Esophagus muscularis mucosa (tissue), 4 donors: Measurements from ENCODE around the gene MYO15B.

Experiments used
- CTCF ChIP-seq, 3 experiments: fragments of 200-600 bp in 2 of 3; fragments of 450-650 bp in 1 of 3; sonication (generic) in 2 of 3; IDR thresholded peaks; one replicate each; pipeline ENCODE4 v1.5.1; 2017 to 2019; ENCODE audit warnings: antibody characterized with exemption in 3 of 3, mild to moderate bottlenecking in 2 of 3, moderate library complexity in 1 of 3
- EP300 ChIP-seq: sonication (generic); formaldehyde crosslinking; IDR thresholded peaks from one replicate; pipeline ENCODE4 v1.6.1; 2017; ENCODE audit warnings: antibody characterized with exemption
- POLR2A ChIP-seq: fragments of 450-650 bp; IDR thresholded peaks from one replicate; pipeline ENCODE4 v1.6.1; 2017; ENCODE audit warnings: antibody characterized with exemption, moderate library complexity, mild to moderate bottlenecking, low read depth
- POLR2AphosphoS5 ChIP-seq, 2 donors: sonication (generic); formaldehyde crosslinking; IDR thresholded peaks; one replicate each; pipeline ENCODE4 v1.6.1; 2017; ENCODE audit warnings: antibody characterized with exemption in 2 of 2

GRCh38 chr17:75624714-75625345, 37.2 kb downstream of the MYO15B start:
- TF ChIP-seq POLR2A = no peak
- TF ChIP-seq POLR2AphosphoS5 (IDR thresholded peaks at IDR 0.05) = no peak
- TF ChIP-seq CTCF (IDR thresholded peaks at IDR 0.05) = no peak
- no peak for TF ChIP-seq EP300
